Amygdala (tissue), 56 donors: ENCODE data around the gene FOXP1.

ENCODE experiments used
- DNase-seq, 56 donors: peaks; one replicate each; lab custom pipeline; 2025; lab: John Stamatoyannopoulos, UW

Gene FOXP1

DNA sequence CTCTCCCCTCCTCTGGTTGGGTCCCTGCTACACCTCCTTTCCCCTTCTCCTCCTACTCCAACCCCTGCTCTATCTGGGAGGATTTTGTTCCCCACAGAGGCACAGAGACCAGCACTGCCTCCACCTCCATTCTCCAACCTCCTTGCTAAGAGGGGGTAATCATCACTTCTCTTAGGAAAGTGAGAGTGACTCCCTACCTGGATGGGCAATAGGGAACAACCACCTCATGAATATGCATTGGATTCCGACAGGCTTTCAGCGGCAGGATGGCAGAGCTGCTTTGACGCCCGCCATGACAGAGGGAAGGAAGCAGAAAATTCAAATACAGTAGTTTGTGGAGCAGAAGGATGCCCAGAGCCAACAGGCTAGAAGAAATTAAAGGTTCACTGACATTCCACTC lies 656.3 kb downstream of the FOXP1 start:
- DNase-seq, result no peak

- DNase-seq, result no peak
Observed at GRCh38 chr3:70926835-70927234, 656.7 kb downstream of the FOXP1 start.

GRCh38 chr3:70919661-70920060 lies 663.9 kb downstream of the FOXP1 start:
- no peak for DNase-seq

- DNase-seq, result no peak
Observed at GRCh38 chr3:70919091-70919490, 664.4 kb downstream of the FOXP1 start.

DNA sequence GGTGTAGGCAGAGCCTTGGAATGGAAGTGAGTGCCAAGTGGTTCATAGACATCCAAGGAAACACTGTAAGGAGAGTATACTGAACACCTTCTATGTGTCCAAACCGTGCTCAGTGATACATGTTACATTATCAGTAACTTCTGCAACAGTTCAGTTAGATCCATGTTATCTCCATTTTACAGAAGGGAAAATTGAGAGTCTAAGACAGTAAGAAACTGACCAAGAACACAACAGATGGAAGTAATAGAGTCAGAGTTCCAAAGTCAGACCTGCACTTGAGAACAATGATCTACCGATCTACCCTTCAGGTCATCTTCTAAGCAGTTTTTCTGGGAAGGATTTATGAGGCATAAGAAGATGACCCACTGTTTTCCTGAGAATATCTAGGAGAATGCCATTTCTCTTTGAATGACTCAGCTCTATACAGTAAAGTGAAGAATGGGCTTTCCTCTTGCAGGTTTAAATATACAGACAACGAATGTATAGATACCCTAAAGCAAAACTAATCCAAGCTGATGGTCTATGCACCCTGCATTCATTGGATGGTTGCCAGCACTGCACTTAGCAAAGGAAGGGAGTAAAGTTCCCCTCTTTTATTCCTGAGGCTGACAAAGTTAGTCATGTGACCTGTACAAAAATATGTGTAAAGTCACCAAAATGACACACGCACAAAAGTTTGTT lies 667.0 kb downstream of the FOXP1 start:
- no peak for DNase-seq

DNA sequence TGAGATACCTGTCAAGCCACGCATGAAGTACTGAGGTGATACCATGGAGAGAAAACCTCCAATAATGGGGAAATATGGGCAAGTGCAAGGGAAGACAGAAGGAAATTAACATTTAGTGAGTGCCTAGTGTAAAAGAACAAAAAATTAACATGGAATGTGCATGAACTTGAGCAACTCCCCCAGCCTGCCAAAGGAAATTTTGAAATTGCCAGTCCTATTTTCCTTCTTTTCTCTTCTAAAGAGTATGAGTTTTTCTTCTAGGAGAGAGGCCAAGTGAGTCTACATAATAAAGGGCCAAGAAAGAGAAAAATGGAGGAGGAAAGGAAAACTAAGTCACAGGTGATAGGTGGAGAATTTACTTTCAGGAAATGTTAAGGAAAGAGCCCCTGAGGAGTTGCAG lies 668.7 kb downstream of the FOXP1 start:
- no peak for DNase-seq

DNA sequence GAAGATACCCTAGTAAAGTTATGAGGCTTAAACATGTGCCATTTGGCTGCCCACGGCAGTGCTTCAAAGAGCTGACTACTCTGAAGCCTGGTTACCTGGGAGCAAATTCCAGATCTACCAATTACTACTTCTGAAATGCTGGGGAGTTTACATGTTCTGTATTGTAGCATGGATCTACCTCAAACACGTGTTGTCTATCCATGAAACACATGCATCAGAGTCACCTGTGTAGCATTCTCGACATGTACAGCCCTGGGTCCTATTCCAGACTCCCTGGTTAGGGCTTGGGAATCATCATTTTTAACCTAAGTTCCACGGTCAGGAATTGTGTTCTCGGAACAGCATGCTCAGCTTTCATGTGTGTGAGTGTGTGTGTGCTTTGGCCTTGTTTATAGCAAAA lies 671.8 kb downstream of the FOXP1 start:
- no peak for DNase-seq

GRCh38 chr3:70905491-70905890 lies 678.0 kb downstream of the FOXP1 start:
- DNase-seq, result no peak
